ENCODE data around the gene KLHL10. TPM values are rescaled to one million over a fixed set of nuclear protein-coding genes. Genes with fewer than 3 reads are reported as not detected.

Gene KLHL10
- total RNA-seq, 1 donor from 2014 or later = not detected

- no peak overlapping the region for H3K27ac Mint-ChIP-seq
- H3K4me1 Mint-ChIP-seq = no peaks in the 10 kb centered on the region
- no peaks in the 10 kb centered on the region for H3K9me3 Mint-ChIP-seq
- intact Hi-C loops (cut with micrococcal nuclease) = no loop called here
- peaks cover 65% of the 10 kb centered on the region for H3K36me3 Mint-ChIP-seq (ENCODE audit: low read depth)
- H3K4me3 Mint-ChIP-seq = no peak overlapping the region
- H3K27me3 Mint-ChIP-seq = no peaks in the 10 kb centered on the region
- DNase-seq = no peak
Observed at GRCh38 chr17:41880130-41880529, 42.5 kb downstream of the KLHL10 start.

GRCh38 chr17:41882756-41883155 is 45.1 kb downstream of the KLHL10 start:
- H3K27ac Mint-ChIP-seq = no peak overlapping the region
- no peak overlapping the region for H3K4me3 Mint-ChIP-seq
- H3K9me3 Mint-ChIP-seq = no peaks in the 10 kb centered on the region
- no peak for DNase-seq
- peaks cover 69% of the 10 kb centered on the region for H3K36me3 Mint-ChIP-seq (ENCODE audit: low read depth)
- no peaks in the 10 kb centered on the region for H3K27me3 Mint-ChIP-seq
- no peaks in the 10 kb centered on the region for H3K4me1 Mint-ChIP-seq
- intact Hi-C loops (cut with micrococcal nuclease) = no loop called here

- H3K27ac Mint-ChIP-seq = no peak overlapping the region
- no peaks in the 10 kb centered on the region for H3K9me3 Mint-ChIP-seq
- no peak overlapping the region for H3K4me3 Mint-ChIP-seq
- no peaks in the 10 kb centered on the region for H3K4me1 Mint-ChIP-seq
- H3K27me3 Mint-ChIP-seq = no peaks in the 10 kb centered on the region
- intact Hi-C loops (cut with micrococcal nuclease) = loop anchor here (1.0 kb wide), 1 partner anchor 147 kb away; no protein-coding TSS in a partner anchor
- peak; percentile 62 for DNase-seq
- H3K36me3 Mint-ChIP-seq (ENCODE audit: low read depth) = peaks cover 58% of the 10 kb centered on the region
Observed at GRCh38 chr17:41885733-41886132, 48.1 kb downstream of the KLHL10 start.

DNA sequence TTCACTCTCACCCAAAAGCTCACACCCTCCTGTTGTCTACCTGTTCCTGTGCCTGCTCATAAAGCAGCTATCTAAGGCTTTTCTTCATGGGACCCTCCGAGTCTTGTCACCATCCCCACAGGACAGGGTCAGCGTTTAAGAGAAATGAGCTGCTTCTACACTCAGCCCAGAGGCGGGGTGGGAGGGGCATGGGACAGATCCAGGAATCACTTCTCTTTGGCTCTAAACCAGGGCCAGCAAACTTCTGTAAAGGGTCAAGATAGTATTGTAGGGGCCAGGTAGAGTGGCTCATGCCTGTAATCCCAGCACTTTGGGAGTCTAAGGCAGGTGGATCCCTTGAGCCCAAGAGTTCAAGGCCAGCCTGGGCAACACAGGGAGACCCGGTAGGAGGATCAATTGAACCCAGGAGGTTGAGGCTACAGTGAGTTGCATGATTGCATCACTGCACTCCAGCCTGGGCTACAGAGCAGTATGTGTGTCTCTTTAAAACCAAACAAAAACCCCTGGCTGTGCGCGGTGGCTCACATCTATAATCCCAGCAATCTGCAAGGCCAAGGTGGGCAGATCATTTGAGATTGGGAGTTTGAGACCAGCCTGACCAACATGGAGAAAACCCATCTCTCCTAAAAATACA is 50.8 kb downstream of the KLHL10 start:
- Mint-ChIP-seq H3K9me3 (no peaks in the 10 kb centered on the region), H3K4me1 (peaks cover 3% of the 10 kb centered on the region), H3K27ac (no peak overlapping the region), H3K36me3 (ENCODE audit: low read depth) (peaks cover 58% of the 10 kb centered on the region), H3K4me3 (no peak overlapping the region), H3K27me3 (no peaks in the 10 kb centered on the region)
- intact Hi-C loops (cut with micrococcal nuclease) = no loop called here
- no peak for DNase-seq

DNA sequence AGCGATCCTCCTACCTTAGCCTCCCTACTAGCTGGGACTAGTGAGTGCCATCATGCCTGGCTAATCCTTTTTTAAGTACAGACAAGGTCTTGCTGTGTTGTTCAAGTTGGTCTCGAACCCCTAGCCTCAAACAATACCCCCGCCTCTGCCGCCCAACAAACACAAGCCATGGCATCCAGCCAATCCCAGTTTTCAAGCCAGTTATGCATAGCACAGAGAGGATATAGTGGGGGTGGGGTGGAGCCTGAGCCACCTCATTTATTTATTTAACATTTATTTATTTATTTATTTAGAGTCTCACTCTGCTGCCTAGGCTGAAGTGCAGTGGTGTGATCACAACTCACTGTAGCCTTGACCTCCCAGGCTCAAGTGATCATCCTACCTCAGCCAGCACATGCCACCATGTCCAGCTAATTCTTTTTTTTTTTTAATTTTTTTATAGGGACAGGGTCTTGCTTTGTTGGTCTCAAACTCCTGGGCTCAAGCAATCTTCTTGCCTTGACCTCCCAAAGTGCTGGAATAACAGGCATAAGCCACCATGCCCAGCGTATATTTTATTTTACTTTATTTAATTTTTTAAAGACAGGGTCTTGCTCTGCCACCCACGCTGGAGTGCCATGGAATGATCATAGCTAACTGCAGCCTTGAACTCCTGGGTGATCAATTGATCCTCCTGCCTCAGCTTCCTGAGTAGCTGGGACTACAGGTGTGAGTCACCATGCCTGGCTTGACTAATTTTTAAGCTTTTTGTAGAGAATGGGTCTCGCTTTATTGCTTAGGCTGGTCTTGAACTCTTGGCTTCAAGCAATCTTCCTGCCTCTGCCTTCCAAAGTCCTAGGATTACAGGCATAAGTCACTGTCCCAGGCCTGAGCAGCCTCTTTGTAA is 53.8 kb downstream of the KLHL10 start:
- H3K9me3 Mint-ChIP-seq = no peaks in the 10 kb centered on the region
- peaks cover 5% of the 10 kb centered on the region for H3K4me1 Mint-ChIP-seq
- no peak overlapping the region for H3K4me3 Mint-ChIP-seq
- intact Hi-C loops (cut with micrococcal nuclease) = no loop called here
- no peak overlapping the region for H3K27ac Mint-ChIP-seq
- H3K36me3 Mint-ChIP-seq (ENCODE audit: low read depth) = peaks cover 51% of the 10 kb centered on the region
- H3K27me3 Mint-ChIP-seq = no peaks in the 10 kb centered on the region
- DNase-seq = no peak

- Mint-ChIP-seq H3K4me1 (peaks cover 5% of the 10 kb centered on the region), H3K27ac (no peak overlapping the region), H3K9me3 (no peaks in the 10 kb centered on the region), H3K36me3 (ENCODE audit: low read depth) (peaks cover 55% of the 10 kb centered on the region), H3K4me3 (no peak overlapping the region), H3K27me3 (no peaks in the 10 kb centered on the region)
- DNase-seq = no peak
- intact Hi-C loops (cut with micrococcal nuclease) = no loop called here
Observed at GRCh38 chr17:41892021-41892376, 54.4 kb downstream of the KLHL10 start.

DNA sequence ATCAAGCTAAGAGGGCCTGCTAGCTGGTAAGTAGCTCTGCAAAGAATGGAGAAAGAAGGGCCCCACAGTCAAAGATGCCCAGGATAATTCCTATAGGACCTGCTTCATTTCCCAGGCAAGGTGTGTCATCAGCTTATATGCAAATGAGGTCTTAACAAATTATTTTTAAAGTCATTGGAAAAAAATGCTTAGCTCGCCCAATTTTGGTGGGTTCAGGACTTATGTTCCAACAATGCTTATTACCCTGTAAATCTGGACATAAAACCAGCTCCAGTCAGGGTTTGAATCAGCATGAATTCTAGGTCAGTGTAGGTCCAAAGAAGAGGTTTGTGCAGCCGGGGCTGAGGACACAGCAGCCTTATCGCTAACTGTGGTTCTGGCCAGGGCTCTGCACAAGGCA is 55.8 kb downstream of the KLHL10 start:
- Mint-ChIP-seq H3K27me3 (no peaks in the 10 kb centered on the region), H3K36me3 (ENCODE audit: low read depth) (peaks cover 57% of the 10 kb centered on the region), H3K9me3 (no peaks in the 10 kb centered on the region), H3K4me3 (no peak overlapping the region), H3K27ac (no peak overlapping the region), H3K4me1 (peaks cover 5% of the 10 kb centered on the region)
- intact Hi-C loops (cut with micrococcal nuclease) = no loop called here
- DNase-seq = no peak

- intact Hi-C loops (cut with micrococcal nuclease) = no loop called here
- H3K27me3 Mint-ChIP-seq = no peaks in the 10 kb centered on the region
- H3K36me3 Mint-ChIP-seq (ENCODE audit: low read depth) = peaks cover 64% of the 10 kb centered on the region
- DNase-seq = no peak
- peaks cover 5% of the 10 kb centered on the region for H3K4me1 Mint-ChIP-seq
- H3K9me3 Mint-ChIP-seq = no peaks in the 10 kb centered on the region
- H3K27ac Mint-ChIP-seq = no peak overlapping the region
- H3K4me3 Mint-ChIP-seq = no peak overlapping the region
Observed at GRCh38 chr17:41894791-41895331, 57.2 kb downstream of the KLHL10 start.

- no peak for DNase-seq
- H3K27ac Mint-ChIP-seq = no peak overlapping the region
- peaks cover 63% of the 10 kb centered on the region for H3K36me3 Mint-ChIP-seq (ENCODE audit: low read depth)
- no peaks in the 10 kb centered on the region for H3K27me3 Mint-ChIP-seq
- peaks cover 5% of the 10 kb centered on the region for H3K4me1 Mint-ChIP-seq
- intact Hi-C loops (cut with micrococcal nuclease) = no loop called here
- no peaks in the 10 kb centered on the region for H3K9me3 Mint-ChIP-seq
- H3K4me3 Mint-ChIP-seq = no peak overlapping the region
Observed at GRCh38 chr17:41895617-41896016, 58.0 kb downstream of the KLHL10 start.

DNA sequence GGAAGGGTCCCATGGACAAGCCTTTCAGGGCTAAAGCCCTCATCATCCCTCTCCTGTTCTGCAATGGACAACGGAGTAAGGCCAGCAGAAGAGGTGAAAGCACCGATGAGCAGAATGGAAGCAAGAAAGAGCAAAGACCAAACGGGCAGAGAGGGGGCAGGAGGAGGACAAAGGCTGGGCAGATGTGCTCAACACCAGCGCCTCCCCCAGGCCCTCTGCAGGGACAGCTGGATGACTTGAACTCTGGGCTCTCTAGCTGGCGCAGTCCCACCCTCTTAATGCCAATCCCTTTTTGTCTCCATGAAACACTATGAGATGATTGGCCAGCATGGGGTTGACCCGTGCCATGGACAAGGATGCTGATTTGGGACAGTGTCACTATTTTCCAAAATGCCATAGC is 59.1 kb downstream of the KLHL10 start:
- intact Hi-C loops (cut with micrococcal nuclease) = no loop called here
- no peak overlapping the region for H3K4me3 Mint-ChIP-seq
- H3K36me3 Mint-ChIP-seq (ENCODE audit: low read depth) = peaks cover 70% of the 10 kb centered on the region
- no peaks in the 10 kb centered on the region for H3K27me3 Mint-ChIP-seq
- H3K4me1 Mint-ChIP-seq = peaks cover 7% of the 10 kb centered on the region
- H3K9me3 Mint-ChIP-seq = no peaks in the 10 kb centered on the region
- DNase-seq = no peak
- H3K27ac Mint-ChIP-seq = no peak overlapping the region

Other genes with a start within 250 kb of the KLHL10 start
- not detected in 2 replicates for gene KRT16, start 225.1 kb upstream of the KLHL10 start, total RNA-seq
- gene KRT17, start 213.2 kb upstream of the KLHL10 start, total RNA-seq = not detected in 2 replicates
- 837 and 858 TPM in 2 replicates for gene EIF1, start 148.9 kb upstream of the KLHL10 start, total RNA-seq
- not detected in 2 replicates for gene GAST, start 125.5 kb upstream of the KLHL10 start, total RNA-seq
- gene HAP1, start 103.2 kb upstream of the KLHL10 start, total RNA-seq = 0.02 and 0.05 TPM in 2 replicates
- 0.14 and 0.24 TPM in 2 replicates for gene JUP, start 51.1 kb upstream of the KLHL10 start, total RNA-seq
- gene P3H4, start 25.9 kb upstream of the KLHL10 start, total RNA-seq = 4.1 and 5.9 TPM in 2 replicates
- 0.31 and 0.47 TPM in 2 replicates for gene FKBP10, start 24.8 kb upstream of the KLHL10 start, total RNA-seq
- 46.2 and 47.3 TPM in 2 replicates for gene NT5C3B, start 1.6 kb upstream of the KLHL10 start, total RNA-seq
- gene KLHL11, start 27.6 kb downstream of the KLHL10 start, total RNA-seq = 22.6 and 22.8 TPM in 2 replicates
- 225 and 229 TPM in 2 replicates for gene ACLY, start 81.1 kb downstream of the KLHL10 start, total RNA-seq
- 0.63 and 0.76 TPM in 2 replicates for gene ODAD4, start 92.8 kb downstream of the KLHL10 start, total RNA-seq
- 81.6 and 84.1 TPM in 2 replicates for gene CNP, start 129.0 kb downstream of the KLHL10 start, total RNA-seq
- gene DNAJC7, start 179.6 kb downstream of the KLHL10 start, total RNA-seq = 121 and 128 TPM in 2 replicates
- gene NKIRAS2, start 182.3 kb downstream of the KLHL10 start, total RNA-seq = 29.5 and 30.3 TPM in 2 replicates
- gene C17orf113, start 212.8 kb downstream of the KLHL10 start, total RNA-seq = 0.05 and 0.07 TPM in 2 replicates

Data from activated CD4-positive, alpha-beta T cell treated with anti-CD3 and anti-CD28 coated beads, Interleukin-2, amount 10 ng/mL, durations not matched to agents 24 days and 14 days (primary cell).